ENCODE data around the gene HMGCS2. TPM values are rescaled to one million over a fixed set of nuclear protein-coding genes. Genes with fewer than 3 reads are reported as not detected.
A peak's percentile ranks its signal among the peaks of the same experiment; 100 is the strongest.

HMGCS2 gene
- total RNA-seq, 1 experiment from 2014 or later = 10.2 TPM

DNA sequence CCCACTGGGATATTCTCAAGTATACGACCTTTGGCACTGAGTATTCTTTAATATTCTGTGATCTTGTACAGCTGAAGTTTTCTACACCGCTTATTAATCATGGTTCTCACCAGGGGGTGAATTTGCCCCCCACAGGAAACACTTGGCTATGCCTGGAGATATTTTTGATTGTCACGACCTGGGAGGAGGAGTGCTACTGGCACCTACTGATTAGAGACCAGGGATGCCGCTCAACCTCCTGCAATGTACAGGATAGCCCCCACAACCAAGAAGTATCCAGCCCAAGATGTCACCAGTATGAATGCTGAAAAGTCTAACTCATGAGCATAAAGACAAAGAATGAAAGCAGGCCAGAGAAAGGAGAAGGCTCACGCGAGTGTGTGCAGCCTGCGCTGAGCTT, 28.9 kb upstream of the HMGCS2 start:
- CTCF ChIA-PET = no interaction called here
- Mint-ChIP-seq H3K9me3 (ENCODE audit: unreplicated experiment) (no peaks in the 10 kb centered on the region), H3K36me3 (ENCODE audit: insufficient read depth, unreplicated experiment) (no peaks in the 10 kb centered on the region), H3K27me3 (ENCODE audit: insufficient read depth, unreplicated experiment) (no peaks in the 10 kb centered on the region), H3K4me3 (ENCODE audit: unreplicated experiment) (no peak overlapping the region), H3K27ac (ENCODE audit: unreplicated experiment) (peak overlapping the region; percentile 56), H3K4me1 (ENCODE audit: low read depth, unreplicated experiment) (peaks cover 5% of the 10 kb centered on the region)
- Histone ChIP-seq H3K4me3 (ENCODE audit: low read depth, low read length) (no peak overlapping the region), H3K9me3 (no peaks in the 10 kb centered on the region), H3K36me3 (ENCODE audit: control insufficient read depth, insufficient read depth, low read length) (no peaks in the 10 kb centered on the region; the same call in 1 of the 2 replicates), H3K4me1 (peaks cover 11% of the 10 kb centered on the region), H3K27me3 (replicated peaks; ENCODE audit: control insufficient read depth, insufficient read depth, low read length) (no peaks in the 10 kb centered on the region)
- no TSS peak for BruUV-seq (replicated peaks)
- no peak for DNase-seq
- TF ChIP-seq, protein P1, sequence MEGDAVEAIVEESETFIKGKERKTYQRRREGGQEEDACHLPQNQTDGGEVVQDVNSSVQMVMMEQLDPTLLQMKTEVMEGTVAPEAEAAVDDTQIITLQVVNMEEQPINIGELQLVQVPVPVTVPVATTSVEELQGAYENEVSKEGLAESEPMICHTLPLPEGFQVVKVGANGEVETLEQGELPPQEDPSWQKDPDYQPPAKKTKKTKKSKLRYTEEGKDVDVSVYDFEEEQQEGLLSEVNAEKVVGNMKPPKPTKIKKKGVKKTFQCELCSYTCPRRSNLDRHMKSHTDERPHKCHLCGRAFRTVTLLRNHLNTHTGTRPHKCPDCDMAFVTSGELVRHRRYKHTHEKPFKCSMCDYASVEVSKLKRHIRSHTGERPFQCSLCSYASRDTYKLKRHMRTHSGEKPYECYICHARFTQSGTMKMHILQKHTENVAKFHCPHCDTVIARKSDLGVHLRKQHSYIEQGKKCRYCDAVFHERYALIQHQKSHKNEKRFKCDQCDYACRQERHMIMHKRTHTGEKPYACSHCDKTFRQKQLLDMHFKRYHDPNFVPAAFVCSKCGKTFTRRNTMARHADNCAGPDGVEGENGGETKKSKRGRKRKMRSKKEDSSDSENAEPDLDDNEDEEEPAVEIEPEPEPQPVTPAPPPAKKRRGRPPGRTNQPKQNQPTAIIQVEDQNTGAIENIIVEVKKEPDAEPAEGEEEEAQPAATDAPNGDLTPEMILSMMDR (IDR thresholded peaks at IDR 0.05; ENCODE audit: insufficient read depth in 1 of 2, low read depth in 1 of 2, low read length in 1 of 2, severe bottlenecking in 1 of 2, unreplicated experiment in 1 of 2) = no peak
- POLR2A ChIA-PET = no interaction called here
- intact Hi-C loops (cut with micrococcal nuclease; ENCODE audit: unreplicated experiment) = no loop called here

DNA sequence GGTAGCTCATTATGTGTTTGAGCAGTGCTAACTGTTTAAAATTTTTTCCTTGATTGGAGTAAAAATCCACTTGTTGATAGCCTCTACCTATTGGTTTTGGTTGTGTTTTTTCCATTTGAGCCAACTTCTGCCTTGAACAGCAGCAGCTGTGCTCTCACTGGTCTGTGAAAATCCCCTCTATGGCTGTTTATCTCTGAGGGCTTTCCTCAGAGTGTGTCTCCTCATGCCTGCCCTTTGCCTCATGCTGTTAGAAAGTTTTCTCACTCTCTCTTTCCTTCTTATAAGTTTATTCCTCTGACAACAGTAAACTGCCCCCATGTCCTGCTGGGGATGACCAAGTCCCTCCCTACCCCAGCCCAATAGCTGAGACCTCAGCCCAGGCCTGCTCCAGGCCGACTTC, 28.5 kb upstream of the HMGCS2 start:
- intact Hi-C loops (cut with micrococcal nuclease; ENCODE audit: unreplicated experiment) = no loop called here
- TF ChIP-seq, protein P1 (IDR thresholded peaks at IDR 0.05; ENCODE audit: insufficient read depth in 1 of 2, low read depth in 1 of 2, low read length in 1 of 2, severe bottlenecking in 1 of 2, unreplicated experiment in 1 of 2) = no peak
- Histone ChIP-seq H3K27me3 (replicated peaks; ENCODE audit: control insufficient read depth, insufficient read depth, low read length) (no peaks in the 10 kb centered on the region), H3K9me3 (no peaks in the 10 kb centered on the region), H3K36me3 (ENCODE audit: control insufficient read depth, insufficient read depth, low read length) (no peaks in the 10 kb centered on the region; the same call in 1 of the 2 replicates), H3K4me1 (peaks cover 11% of the 10 kb centered on the region), H3K4me3 (ENCODE audit: low read depth, low read length) (no peak overlapping the region)
- POLR2A ChIA-PET = no interaction called here
- peaks cover 1% of the 10 kb centered on the region for H3K4me1 Mint-ChIP-seq (ENCODE audit: low read depth, unreplicated experiment)
- H3K27ac Mint-ChIP-seq (ENCODE audit: unreplicated experiment) = peak overlapping the region; percentile 56
- no peaks in the 10 kb centered on the region for H3K36me3 Mint-ChIP-seq (ENCODE audit: insufficient read depth, unreplicated experiment)
- H3K27me3 Mint-ChIP-seq (ENCODE audit: insufficient read depth, unreplicated experiment) = no peaks in the 10 kb centered on the region
- DNase-seq = no peak
- BruUV-seq (replicated peaks) = no TSS peak
- H3K4me3 Mint-ChIP-seq (ENCODE audit: unreplicated experiment) = no peak overlapping the region
- CTCF ChIA-PET = interaction anchor here (0.9 kb wide), 1 partner anchor 50 kb away, joined by 3 read pairs; no protein-coding TSS in a partner anchor
- no peaks in the 10 kb centered on the region for H3K9me3 Mint-ChIP-seq (ENCODE audit: unreplicated experiment)

DNA sequence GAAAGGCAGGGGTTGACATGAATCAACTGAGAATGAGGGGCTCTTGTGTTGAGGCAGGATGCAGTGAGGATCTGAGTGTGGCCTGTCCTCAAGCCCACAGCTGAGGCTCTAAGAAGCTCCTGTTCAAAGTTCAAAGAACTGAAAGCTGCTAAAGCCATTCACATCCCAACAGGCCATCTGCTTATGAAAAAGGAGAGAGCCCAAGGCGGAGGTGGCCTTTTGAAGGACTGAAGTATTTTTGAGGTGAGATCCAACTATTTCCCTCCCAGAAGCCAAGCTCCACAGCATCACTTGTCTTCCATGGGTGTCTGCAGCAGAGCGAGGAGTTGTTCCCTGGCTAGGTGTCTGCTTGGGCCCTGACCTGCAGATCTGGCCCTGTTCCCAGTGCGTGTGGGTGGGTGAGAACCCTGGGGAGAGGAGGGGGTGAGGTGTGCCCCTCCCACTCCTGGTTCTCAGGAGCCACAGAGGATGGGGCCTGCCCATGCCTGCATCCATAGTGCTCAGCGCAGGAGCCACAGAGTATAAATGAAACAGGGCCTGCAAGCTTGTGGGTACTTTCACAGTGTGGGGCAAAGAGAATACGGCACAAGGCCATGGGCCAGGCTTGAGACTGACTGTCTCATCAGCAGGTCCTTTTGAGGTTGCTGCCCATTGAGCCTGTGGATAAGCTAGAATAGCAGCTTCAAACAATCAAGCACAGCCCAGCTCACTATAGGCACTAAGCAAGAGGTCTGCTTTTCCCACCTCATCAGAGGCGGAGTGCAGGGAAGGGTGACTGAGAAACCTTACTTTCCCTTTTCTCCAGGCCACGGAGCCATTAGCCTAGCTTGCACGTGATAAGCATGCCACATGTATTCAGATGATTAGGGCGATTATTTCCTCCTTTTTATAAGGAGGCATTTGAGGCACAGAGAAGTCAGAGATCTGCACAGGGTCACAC, 26.8 kb upstream of the HMGCS2 start:
- intact Hi-C loops (cut with micrococcal nuclease; ENCODE audit: unreplicated experiment) = no loop called here
- POLR2A ChIA-PET = no interaction called here
- Mint-ChIP-seq H3K4me3 (ENCODE audit: unreplicated experiment) (no peak overlapping the region), H3K27me3 (ENCODE audit: insufficient read depth, unreplicated experiment) (no peaks in the 10 kb centered on the region), H3K4me1 (ENCODE audit: low read depth, unreplicated experiment) (peaks cover 17% of the 10 kb centered on the region), H3K36me3 (ENCODE audit: insufficient read depth, unreplicated experiment) (no peaks in the 10 kb centered on the region), H3K9me3 (ENCODE audit: unreplicated experiment) (no peaks in the 10 kb centered on the region), H3K27ac (ENCODE audit: unreplicated experiment) (no peak overlapping the region)
- Histone ChIP-seq H3K36me3 (ENCODE audit: control insufficient read depth, insufficient read depth, low read length) (no peaks in the 10 kb centered on the region; the same call in 1 of the 2 replicates), H3K4me3 (ENCODE audit: low read depth, low read length) (no peak overlapping the region), H3K9me3 (no peaks in the 10 kb centered on the region), H3K27me3 (replicated peaks; ENCODE audit: control insufficient read depth, insufficient read depth, low read length) (no peaks in the 10 kb centered on the region), H3K4me1 (peaks cover 26% of the 10 kb centered on the region)
- CTCF ChIA-PET = no interaction called here
- no TSS peak for BruUV-seq (replicated peaks)
- DNase-seq = no peak
- TF ChIP-seq, protein P1 (IDR thresholded peaks at IDR 0.05; ENCODE audit: insufficient read depth in 1 of 2, low read depth in 1 of 2, low read length in 1 of 2, severe bottlenecking in 1 of 2, unreplicated experiment in 1 of 2) = no peak

All from Caco-2 (cell line).